Measurements from ENCODE around the gene SPTBN1.

The SPTBN1 gene

DNA sequence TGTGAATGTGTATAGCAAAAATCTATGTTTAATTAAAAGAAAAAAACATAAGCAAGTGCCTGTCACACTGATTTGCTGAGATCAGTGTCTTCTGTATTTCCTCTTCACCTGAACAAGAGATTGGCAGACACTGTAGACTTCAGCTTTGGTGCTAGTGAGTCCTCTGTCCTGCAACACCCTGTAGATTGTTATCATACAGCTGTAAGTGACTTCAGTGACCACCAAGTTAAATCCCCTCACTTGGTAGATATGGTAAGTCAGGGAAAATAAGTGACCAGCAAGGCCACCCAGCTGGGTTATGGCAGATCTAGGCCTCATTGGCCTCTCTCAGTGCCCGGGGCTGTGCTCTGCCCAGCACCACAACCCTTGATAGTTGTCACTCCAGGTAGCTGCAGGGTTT is 147.7 kb downstream of the SPTBN1 start:
- TF ChIP-seq CREB1 (IDR thresholded peaks at IDR 0.05; ENCODE audit: low read depth): no peak
- no peak for TF ChIP-seq RAD21 (IDR thresholded peaks at IDR 0.05; ENCODE audit: low read depth)

- TF ChIP-seq, protein P1, sequence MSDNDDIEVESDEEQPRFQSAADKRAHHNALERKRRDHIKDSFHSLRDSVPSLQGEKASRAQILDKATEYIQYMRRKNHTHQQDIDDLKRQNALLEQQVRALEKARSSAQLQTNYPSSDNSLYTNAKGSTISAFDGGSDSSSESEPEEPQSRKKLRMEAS (IDR thresholded peaks at IDR 0.05): no peak
- TF ChIP-seq EGR1 (IDR thresholded peaks at IDR 0.05) (no peak), CREB1 (IDR thresholded peaks at IDR 0.05; ENCODE audit: low read depth) (no peak), ZBTB7A (IDR thresholded peaks at IDR 0.05; ENCODE audit: low read depth) (no peak), RAD21 (IDR thresholded peaks at IDR 0.05; ENCODE audit: low read depth) (no peak), YY1 (IDR thresholded peaks at IDR 0.05; ENCODE audit: low read depth) (no peak), EP300 (IDR thresholded peaks at IDR 0.05; ENCODE audit: borderline replicate concordance) (no peak), TEAD4 (IDR thresholded peaks at IDR 0.05) (no peak), NFIC (IDR thresholded peaks at IDR 0.05) (no peak), USF1 (IDR thresholded peaks at IDR 0.05) (no peak), TAF1 (IDR thresholded peaks at IDR 0.05; ENCODE audit: low read depth) (no peak), TCF12 (IDR thresholded peaks at IDR 0.05; ENCODE audit: low read depth) (no peak), FOXM1 (IDR thresholded peaks at IDR 0.05; ENCODE audit: borderline replicate concordance, low read depth) (no peak), CEBPB (IDR thresholded peaks at IDR 0.05) (no peak), REST (IDR thresholded peaks at IDR 0.05; ENCODE audit: low read depth) (no peak)
Measured at GRCh38 chr2:54604871-54605270, 148.7 kb downstream of the SPTBN1 start.

GRCh38 chr2:54605836-54606235 is 149.7 kb downstream of the SPTBN1 start:
- TF ChIP-seq ZBTB7A (IDR thresholded peaks at IDR 0.05; ENCODE audit: low read depth) (no peak), EGR1 (IDR thresholded peaks at IDR 0.05) (no peak), NFIC (IDR thresholded peaks at IDR 0.05) (no peak), EP300 (IDR thresholded peaks at IDR 0.05; ENCODE audit: borderline replicate concordance) (no peak), CREB1 (IDR thresholded peaks at IDR 0.05; ENCODE audit: low read depth) (no peak), YY1 (IDR thresholded peaks at IDR 0.05; ENCODE audit: low read depth) (no peak), TAF1 (IDR thresholded peaks at IDR 0.05; ENCODE audit: low read depth) (no peak)

DNA sequence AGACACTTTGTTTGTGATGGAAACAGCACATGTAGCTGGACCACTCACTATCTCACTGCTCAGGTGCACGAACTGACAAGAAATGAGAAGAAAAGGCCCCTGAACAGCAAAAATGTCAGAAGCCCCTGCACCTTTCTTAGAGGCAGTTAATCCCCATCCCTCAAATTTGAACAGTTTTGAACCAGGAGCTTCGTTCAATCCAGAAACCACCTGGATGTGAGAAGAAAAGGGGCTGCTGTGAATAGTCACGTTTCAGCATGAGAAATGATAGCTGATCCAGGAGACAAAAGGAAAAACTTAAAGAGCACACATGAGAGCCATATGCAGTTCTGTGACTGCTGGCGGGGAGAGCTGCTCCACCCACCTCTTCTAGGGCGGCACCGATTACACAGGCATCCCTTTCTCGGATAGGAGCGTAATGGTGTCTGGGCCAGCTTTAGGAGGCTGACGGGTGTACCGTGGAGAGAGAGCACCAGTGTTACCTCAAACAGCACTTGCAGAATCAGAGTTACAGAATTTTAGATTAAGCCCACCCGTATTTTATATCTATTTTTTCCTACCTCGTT is 150.3 kb downstream of the SPTBN1 start:
- TF ChIP-seq TAF1 (IDR thresholded peaks at IDR 0.05; ENCODE audit: low read depth): no peak
- TF ChIP-seq, protein P1 (IDR thresholded peaks at IDR 0.05): no peak
- no peak for TF ChIP-seq TEAD4 (IDR thresholded peaks at IDR 0.05)
- TF ChIP-seq CEBPB (IDR thresholded peaks at IDR 0.05): no peak
- no peak for TF ChIP-seq NFIC (IDR thresholded peaks at IDR 0.05)
- no peak for TF ChIP-seq EGR1 (IDR thresholded peaks at IDR 0.05)
- no peak for TF ChIP-seq EP300 (IDR thresholded peaks at IDR 0.05; ENCODE audit: borderline replicate concordance)

DNA sequence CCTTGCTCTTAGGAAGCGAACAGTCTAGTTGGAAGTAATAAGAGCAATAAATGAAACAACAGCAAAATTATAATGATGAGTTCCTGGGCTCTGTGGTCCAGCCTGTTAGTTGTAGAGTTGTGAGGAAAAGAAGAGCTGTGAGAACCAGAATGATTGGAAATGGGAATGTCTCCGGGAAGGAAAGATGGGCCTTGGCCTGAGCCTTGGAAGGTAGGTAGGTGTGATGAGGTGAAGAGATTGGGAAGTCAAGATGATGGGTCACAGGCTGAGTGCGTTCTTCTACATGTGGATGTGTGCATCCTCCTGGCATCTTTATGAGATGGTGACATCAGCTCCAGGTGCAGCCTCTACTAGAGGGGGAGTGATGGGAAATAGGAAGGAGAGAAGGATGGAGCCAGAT is 152.1 kb downstream of the SPTBN1 start:
- TF ChIP-seq CREB1 (IDR thresholded peaks at IDR 0.05; ENCODE audit: low read depth): no peak

DNA sequence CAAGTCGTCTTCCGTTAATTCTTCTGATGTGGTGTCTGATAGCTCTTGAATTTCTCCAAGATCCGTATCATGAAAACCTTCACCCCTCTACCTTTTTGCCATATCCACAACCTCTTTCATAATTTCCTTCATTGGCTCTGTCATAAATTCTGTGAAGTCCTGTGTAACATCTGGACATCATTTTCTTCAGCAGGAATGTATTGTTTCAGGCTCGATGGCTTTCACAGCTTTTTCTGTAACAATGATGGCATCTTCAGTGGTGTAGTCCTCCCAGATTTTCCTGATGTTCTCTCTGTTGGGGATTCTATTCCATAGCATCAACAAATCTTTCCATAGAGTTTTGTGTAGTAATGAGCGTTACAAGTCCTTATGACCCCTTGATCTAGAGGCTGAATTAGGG is 153.1 kb downstream of the SPTBN1 start:
- no peak for TF ChIP-seq CREB1 (IDR thresholded peaks at IDR 0.05; ENCODE audit: low read depth)
- TF ChIP-seq, protein P1 (IDR thresholded peaks at IDR 0.05): no peak

- TF ChIP-seq USF1 (IDR thresholded peaks at IDR 0.05) (no peak), TEAD4 (IDR thresholded peaks at IDR 0.05) (no peak), RAD21 (IDR thresholded peaks at IDR 0.05; ENCODE audit: low read depth) (no peak), FOXM1 (IDR thresholded peaks at IDR 0.05; ENCODE audit: borderline replicate concordance, low read depth) (no peak), TCF12 (IDR thresholded peaks at IDR 0.05; ENCODE audit: low read depth) (no peak), NFIC (IDR thresholded peaks at IDR 0.05) (no peak), CEBPB (IDR thresholded peaks at IDR 0.05) (no peak), ZBTB7A (IDR thresholded peaks at IDR 0.05; ENCODE audit: low read depth) (no peak), EP300 (IDR thresholded peaks at IDR 0.05; ENCODE audit: borderline replicate concordance) (no peak), EGR1 (IDR thresholded peaks at IDR 0.05) (no peak), REST (IDR thresholded peaks at IDR 0.05; ENCODE audit: low read depth) (no peak), YY1 (IDR thresholded peaks at IDR 0.05; ENCODE audit: low read depth) (no peak), CREB1 (IDR thresholded peaks at IDR 0.05; ENCODE audit: low read depth) (no peak), TAF1 (IDR thresholded peaks at IDR 0.05; ENCODE audit: low read depth) (no peak)
- TF ChIP-seq, protein P1 (IDR thresholded peaks at IDR 0.05): no peak
Measured at GRCh38 chr2:54609647-54610046, 153.5 kb downstream of the SPTBN1 start.
